Measurements from ENCODE around the gene TRMT1L. TPM values are rescaled to one million over a fixed set of nuclear protein-coding genes. Genes with fewer than 3 reads are reported as not detected.

Gene TRMT1L, protein sequence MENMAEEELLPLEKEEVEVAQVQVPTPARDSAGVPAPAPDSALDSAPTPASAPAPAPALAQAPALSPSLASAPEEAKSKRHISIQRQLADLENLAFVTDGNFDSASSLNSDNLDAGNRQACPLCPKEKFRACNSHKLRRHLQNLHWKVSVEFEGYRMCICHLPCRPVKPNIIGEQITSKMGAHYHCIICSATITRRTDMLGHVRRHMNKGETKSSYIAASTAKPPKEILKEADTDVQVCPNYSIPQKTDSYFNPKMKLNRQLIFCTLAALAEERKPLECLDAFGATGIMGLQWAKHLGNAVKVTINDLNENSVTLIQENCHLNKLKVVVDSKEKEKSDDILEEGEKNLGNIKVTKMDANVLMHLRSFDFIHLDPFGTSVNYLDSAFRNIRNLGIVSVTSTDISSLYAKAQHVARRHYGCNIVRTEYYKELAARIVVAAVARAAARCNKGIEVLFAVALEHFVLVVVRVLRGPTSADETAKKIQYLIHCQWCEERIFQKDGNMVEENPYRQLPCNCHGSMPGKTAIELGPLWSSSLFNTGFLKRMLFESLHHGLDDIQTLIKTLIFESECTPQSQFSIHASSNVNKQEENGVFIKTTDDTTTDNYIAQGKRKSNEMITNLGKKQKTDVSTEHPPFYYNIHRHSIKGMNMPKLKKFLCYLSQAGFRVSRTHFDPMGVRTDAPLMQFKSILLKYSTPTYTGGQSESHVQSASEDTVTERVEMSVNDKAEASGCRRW
- 14.2 and 23.5 TPM in 2 replicates for total RNA-seq (ENCODE audit: low replicate concordance)

DNA sequence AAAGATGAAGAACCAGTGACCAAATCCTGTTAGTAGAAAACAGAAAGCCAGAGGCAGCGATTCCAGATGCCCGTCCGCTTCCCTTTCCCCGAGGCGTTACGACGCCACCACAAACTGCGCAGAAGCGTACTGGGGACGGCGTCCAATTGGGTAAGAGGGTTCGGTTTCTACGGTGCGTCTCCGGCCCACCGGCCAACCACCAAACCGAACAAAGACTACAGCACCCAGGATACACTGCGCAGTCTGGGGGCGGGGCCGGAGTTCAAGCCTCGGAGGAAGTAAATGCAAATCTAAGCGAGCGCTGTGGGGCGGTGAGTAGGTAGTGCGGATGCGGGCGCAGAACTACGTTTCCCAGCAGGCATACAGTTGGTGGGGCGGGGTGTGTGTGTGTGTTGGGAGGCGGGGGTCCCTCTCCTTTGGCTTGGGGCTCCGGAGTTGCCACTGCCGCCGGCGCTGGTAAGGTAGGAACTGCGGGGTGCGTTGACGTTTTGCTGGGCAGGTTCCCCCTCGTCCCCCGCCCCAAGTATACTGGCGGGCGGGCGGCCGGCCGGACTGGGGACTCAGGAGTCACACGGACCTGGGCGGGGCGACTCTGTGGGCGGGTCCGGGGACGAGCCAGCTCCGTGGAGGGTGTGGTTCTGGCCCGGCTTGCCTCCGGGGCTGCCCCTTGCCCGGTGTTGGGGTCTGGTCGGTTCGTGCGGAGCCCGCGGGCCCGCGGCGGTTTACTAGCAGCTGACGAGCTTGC lies at the start of gene TRMT1L, which contains the start of gene SWT1:
Gene TRMT1L (minus strand): TSS at position 100 of the 745 bp plus-strand sequence. CDS start 241 bp downstream, outside the sequence.
Gene SWT1 (plus strand): TSS at position 314 of the 745 bp plus-strand sequence. CDS start 3,675 bp downstream, outside the sequence.

Other genes with a start within 250 kb of the TRMT1L start
- 30.9 and 50.4 TPM in 2 replicates for gene NIBAN1, start 182.4 kb downstream of the TRMT1L start, total RNA-seq (ENCODE audit: low replicate concordance)
- 16.2 and 43.2 TPM in 2 replicates for gene RNF2, start 111.4 kb downstream of the TRMT1L start, total RNA-seq (ENCODE audit: low replicate concordance)
- gene SWT1, start 214 bp upstream of the TRMT1L start, total RNA-seq (ENCODE audit: low replicate concordance): 3.2 and 3.4 TPM in 2 replicates
- 18.6 and 71.0 TPM in 2 replicates for gene IVNS1ABP, start 160.3 kb upstream of the TRMT1L start, total RNA-seq (ENCODE audit: low replicate concordance)